SK-N-SH (cell line): ENCODE measurements around the gene NCKAP5.
A peak's percentile ranks its signal among the peaks of the same experiment; 100 is the strongest.

Source experiments
- CHD2 ChIP-seq: fragments of 150-350 bp; IDR thresholded peaks from 2 replicates; pipeline ENCODE4 v1.6.1; 2018; ENCODE audit warnings: low read length; ENCODE audit not compliant: partially characterized antibody
- CTCF ChIP-seq: fragments of 200-600 bp; sonication (generic); IDR thresholded peaks from 2 replicates; pipeline ENCODE4 v1.6.1; 2017; ENCODE audit warnings: antibody characterized with exemption, mild to moderate bottlenecking, moderate library complexity
- EZH2phosphoT487 ChIP-seq: fragments of 200-600 bp; sonication (generic); IDR thresholded peaks from 2 replicates; pipeline ENCODE4 v1.6.1; 2017; ENCODE audit warnings: low read depth, mixed run types, mild to moderate bottlenecking, antibody characterized with exemption, moderate library complexity, borderline replicate concordance
- GABPA ChIP-seq: IDR thresholded peaks from 2 replicates; pipeline ENCODE4 v1.4.0; 2012; ENCODE audit warnings: low read depth, mild to moderate bottlenecking
- GATA2 ChIP-seq: sonication (generic); formaldehyde crosslinking; IDR thresholded peaks from 2 replicates; pipeline ENCODE4 v1.5.0; 2020; ENCODE audit warnings: mild to moderate bottlenecking, missing genetic modification reagents
- MEF2A ChIP-seq: IDR thresholded peaks from 2 replicates; pipeline ENCODE4 v1.4.0; 2012; ENCODE audit warnings: low read depth, borderline replicate concordance
- NRF1 ChIP-seq: IDR thresholded peaks from 2 replicates; pipeline ENCODE4 v1.6.1; 2012; ENCODE audit warnings: low read depth, mild to moderate bottlenecking, low read length
- PBX3 ChIP-seq: IDR thresholded peaks from 2 replicates; pipeline ENCODE4; 2012
- POLR2AphosphoS5 ChIP-seq: IDR thresholded peaks from 2 replicates; pipeline ENCODE4 v1.6.1; 2012; ENCODE audit warnings: low read depth, low read length
- RXRA ChIP-seq: IDR thresholded peaks from 2 replicates; pipeline ENCODE4 v1.4.0; 2012; ENCODE audit warnings: low read depth, mild to moderate bottlenecking, borderline replicate concordance
- SIN3A ChIP-seq: IDR thresholded peaks from 2 replicates; pipeline ENCODE4 v1.6.1; 2012; ENCODE audit warnings: low read depth, mild to moderate bottlenecking, low read length, moderate library complexity, borderline replicate concordance
- TCF12 ChIP-seq: IDR thresholded peaks from 2 replicates; pipeline ENCODE4 v1.4.0; 2012
- USF1 ChIP-seq: IDR thresholded peaks from 2 replicates; pipeline ENCODE4 v1.4.0; 2012; ENCODE audit warnings: low read depth, borderline replicate concordance
- USF2 ChIP-seq: fragments of 150-350 bp; IDR thresholded peaks from 2 replicates; pipeline ENCODE4 v1.6.1; 2017; ENCODE audit warnings: antibody characterized with exemption, low read length, low read depth, borderline replicate concordance

GRCh38 chr2:132804051-132804450 is 764.2 kb downstream of the NCKAP5 start:
- no peak for TF ChIP-seq CTCF
- TF ChIP-seq TCF12, result peak; percentile 28; the same call in 1 of the 2 replicates
- no peak for TF ChIP-seq GABPA
- no peak for TF ChIP-seq SIN3A
- no peak for TF ChIP-seq USF2
- no peak for TF ChIP-seq EZH2phosphoT487
- no peak for TF ChIP-seq USF1
- TF ChIP-seq PBX3, result peak; percentile 53
- no peak for TF ChIP-seq POLR2AphosphoS5
- no peak for TF ChIP-seq CHD2
- TF ChIP-seq GATA2 (CRISPR knock-in tag), result no peak
- no peak for TF ChIP-seq RXRA
- no peak for TF ChIP-seq NRF1
- TF ChIP-seq MEF2A, result no peak; the same call in 1 of the 2 replicates
